B cell (primary cell): Measurements from ENCODE around the gene RAB8B. TPM values are rescaled to one million over a fixed set of nuclear protein-coding genes. Genes with fewer than 3 reads are reported as not detected.

Experiments
- ATAC-seq: fragments of 200-7000 bp; cut with Tn5 transposase; one replicate; pipeline ENCODE4 v1.10.0; 2021; ENCODE audit warnings: low read depth, mild to moderate bottlenecking, moderate number of reproducible peaks, moderate library complexity
- CTCF ChIA-PET: fragments of 350-600 bp; sonication (Branson Sonifier 250); formaldehyde crosslinking; loops from one replicate; lab custom pipeline; 2021; ENCODE audit warnings: antibody characterized with exemption, inconsistent platforms; lab: Charles Lee
- POLR2A ChIA-PET: fragments of 350-600 bp; sonication (Branson Sonifier 250); formaldehyde crosslinking; loops from one replicate; lab custom pipeline; 2021; ENCODE audit warnings: antibody characterized with exemption; lab: Charles Lee
- DNase-seq: peaks from one replicate; pipeline ENCODE4 v3.0.0; 2013
- H2AFZ ChIP-seq: 2 replicates; pipeline ENCODE4 v1.6.1; 2012; ENCODE audit warnings: mild to moderate bottlenecking, low read depth, low read length; ENCODE audit not compliant: insufficient read depth, poor library complexity, severe bottlenecking
- H3K27ac ChIP-seq, 2 donors: 1 replicate in 1 of 2; 2 replicates in 1 of 2; pipeline ENCODE4 v1.5.1; 2012 to 2013; ENCODE audit warnings: low read length in 2 of 2, mild to moderate bottlenecking in 2 of 2, moderate library complexity in 1 of 2
- H3K27me3 ChIP-seq, 4 experiments: fragments of 200-600 bp in 1 of 4; sonication (generic) in 1 of 4; replicated peaks in 1 of 4; 1 replicate in 2 of 4; 2 replicates in 2 of 4; pipeline versions ENCODE4 v1.6.1 to v1.7.0; 2013 to 2016; ENCODE audit warnings: low read length in 3 of 4, mild to moderate bottlenecking in 2 of 4, mixed read lengths in 1 of 4, moderate library complexity in 1 of 4; ENCODE audit not compliant: insufficient read depth in 4 of 4, control insufficient read depth in 3 of 4; ENCODE audit errors: control extremely low read depth in 1 of 4
- H3K36me3 ChIP-seq, 2 experiments: replicated peaks in 1 of 2; 1 replicate in 1 of 2; 2 replicates in 1 of 2; pipeline versions ENCODE4 v1.6.1 to v1.7.1; 2013; ENCODE audit warnings: low read length in 1 of 2; ENCODE audit not compliant: insufficient read depth in 2 of 2, control insufficient read depth in 1 of 2; ENCODE audit errors: control extremely low read depth in 1 of 2, extremely low read depth in 1 of 2
- H3K4me1 ChIP-seq, 2 donors: fragments of 200-600 bp in 1 of 2; sonication (generic) in 1 of 2; 1 replicate in 1 of 2; 2 replicates in 1 of 2; pipeline versions ENCODE4 v1.5.1 to v1.6.1; 2013 to 2017; ENCODE audit warnings: low read length in 2 of 2; ENCODE audit not compliant: control insufficient read depth in 2 of 2, insufficient read depth in 2 of 2
- H3K4me2 ChIP-seq: replicated peaks from 2 replicates; pipeline ENCODE3; 2012; ENCODE audit warnings: mild to moderate bottlenecking, low read depth, low read length; ENCODE audit not compliant: poor library complexity, severe bottlenecking
- H3K4me3 ChIP-seq, 5 experiments: fragments of 200-600 bp in 1 of 5; sonication (generic) in 1 of 5; 1 replicate in 3 of 5; 2 replicates in 2 of 5; pipeline versions ENCODE4 v1.5.1 to v1.7.0; 2011 to 2016; ENCODE audit warnings: low read length in 4 of 5, mild to moderate bottlenecking in 4 of 5, low read depth in 2 of 5, control low read depth in 1 of 5, moderate library complexity in 1 of 5; ENCODE audit not compliant: insufficient read depth in 1 of 5; ENCODE audit errors: control extremely low read depth in 1 of 5, extremely low read depth in 1 of 5
- H3K79me2 ChIP-seq: fragments of 200-600 bp; sonication (generic); one replicate; pipeline ENCODE4 v1.6.0; 2016; ENCODE audit warnings: low read length; ENCODE audit not compliant: control insufficient read depth, insufficient read depth
- H3K9ac ChIP-seq: fragments of 200-600 bp; sonication (generic); 2 replicates; pipeline ENCODE4 v1.6.1; 2017; ENCODE audit warnings: mild to moderate bottlenecking, low read length, moderate library complexity
- H3K9me3 ChIP-seq, 3 donors: one replicate each; pipeline versions ENCODE4 v1.6.1 to v1.7.1; 2013; ENCODE audit warnings: low read length in 2 of 3; ENCODE audit not compliant: control insufficient read depth in 2 of 3, insufficient read depth in 1 of 3; ENCODE audit errors: control extremely low read depth in 1 of 3
- H4K20me1 ChIP-seq: 2 replicates; pipeline ENCODE4 v1.6.0; 2012; ENCODE audit warnings: mild to moderate bottlenecking, low read length; ENCODE audit not compliant: insufficient read depth, control insufficient read depth, poor library complexity, severe bottlenecking
- H3K27ac Mint-ChIP-seq: one replicate; pipeline ENCODE4 v1.8.0; 2021; ENCODE audit warnings: mixed read lengths
- H3K27me3 Mint-ChIP-seq: one replicate; pipeline ENCODE4 v1.8.0; 2021; ENCODE audit warnings: mixed read lengths
- H3K4me1 Mint-ChIP-seq: one replicate; pipeline ENCODE4 v1.8.0; 2021; ENCODE audit warnings: mixed read lengths
- H3K4me3 Mint-ChIP-seq: one replicate; pipeline ENCODE4 v1.8.0; 2021; ENCODE audit warnings: mixed read lengths
- H3K9me3 Mint-ChIP-seq: one replicate; pipeline ENCODE4 v1.8.0; 2022; ENCODE audit warnings: mixed read lengths; ENCODE audit not compliant: insufficient read depth
- EZH2 ChIP-seq: IDR thresholded peaks from 2 replicates; pipeline ENCODE4 v1.6.1; 2012; ENCODE audit warnings: borderline replicate concordance, low read depth, mild to moderate bottlenecking, moderate library complexity, low read length; ENCODE audit not compliant: insufficient read depth, poor library complexity, severe bottlenecking
- WGBS: methylation state at CpG from one replicate; pipeline ENCODE4 v1.1.5; 2013; ENCODE audit warnings: missing lambda C conversion rate; ENCODE audit not compliant: insufficient coverage; 5-methylcytosine and 5-hydroxymethylcytosine counted together
- intact Hi-C: fragments of 100-400 bp; cut with micrococcal nuclease; formaldehyde crosslinking; loops from one replicate; pipeline ENCODE4 v1.10.0; 2022
- polyA plus RNA-seq: library from polyadenylated mRNA; depleted of rRNA; stranded (reverse); fragments of >200 nt; gene quantifications from 2 replicates; pipeline ENCODE4 v1.2.3, GENCODE V29; 2012
- total RNA-seq, 2 donors: library from RNA; stranded (reverse); fragments of 120-200 nt in 1 of 2; gene quantifications; 1 replicate in 1 of 2; 2 replicates in 1 of 2; pipeline versions ENCODE4 v1.2.3 to v1.2.4, GENCODE V29; 2013 to 2022
- TF ChIP-seq, protein P1 (sequence below): fragments of 200-600 bp; IDR thresholded peaks from one replicate; pipeline ENCODE4 v1.8.0; 2022; ENCODE audit warnings: antibody characterized with exemption, mild to moderate bottlenecking

The RAB8B gene
- total and polyA plus RNA-seq, 2 donors (not counting 1 experiment from before 2014, with no cell fraction given), result 9.6 to 61.3 TPM

GRCh38 chr15:63243101-63243500 lies 53.7 kb downstream of the RAB8B start:
- ATAC-seq, result no peak
- Histone ChIP-seq H3K4me3 (no peak overlapping the region), H3K4me2 (no peak overlapping the region), H3K9ac (no peak overlapping the region), H3K27ac (peak overlapping the region in 1 of 2 donors; percentile 1), H3K27me3 (no peaks in the 10 kb centered on the region), H3K36me3 (peaks cover 0 to 33% of the 10 kb centered on the region in 2 experiments), H4K20me1 (peaks cover 77% of the 10 kb centered on the region), H3K4me1 (peaks cover 13 to 19% of the 10 kb centered on the region in 2 donors), H3K9me3 (peaks cover 0 to 3% (median 3%) of the 10 kb centered on the region in 3 donors), H2AFZ (no peak overlapping the region), H3K79me2 (peaks cover 83% of the 10 kb centered on the region)
- H3K27ac Mint-ChIP-seq, result peak overlapping the region; percentile 22
- WGBS, result 100% methylated on average over 1 of the region's 1 CpG
- TF ChIP-seq EZH2, result no peak
- TF ChIP-seq, protein P1, sequence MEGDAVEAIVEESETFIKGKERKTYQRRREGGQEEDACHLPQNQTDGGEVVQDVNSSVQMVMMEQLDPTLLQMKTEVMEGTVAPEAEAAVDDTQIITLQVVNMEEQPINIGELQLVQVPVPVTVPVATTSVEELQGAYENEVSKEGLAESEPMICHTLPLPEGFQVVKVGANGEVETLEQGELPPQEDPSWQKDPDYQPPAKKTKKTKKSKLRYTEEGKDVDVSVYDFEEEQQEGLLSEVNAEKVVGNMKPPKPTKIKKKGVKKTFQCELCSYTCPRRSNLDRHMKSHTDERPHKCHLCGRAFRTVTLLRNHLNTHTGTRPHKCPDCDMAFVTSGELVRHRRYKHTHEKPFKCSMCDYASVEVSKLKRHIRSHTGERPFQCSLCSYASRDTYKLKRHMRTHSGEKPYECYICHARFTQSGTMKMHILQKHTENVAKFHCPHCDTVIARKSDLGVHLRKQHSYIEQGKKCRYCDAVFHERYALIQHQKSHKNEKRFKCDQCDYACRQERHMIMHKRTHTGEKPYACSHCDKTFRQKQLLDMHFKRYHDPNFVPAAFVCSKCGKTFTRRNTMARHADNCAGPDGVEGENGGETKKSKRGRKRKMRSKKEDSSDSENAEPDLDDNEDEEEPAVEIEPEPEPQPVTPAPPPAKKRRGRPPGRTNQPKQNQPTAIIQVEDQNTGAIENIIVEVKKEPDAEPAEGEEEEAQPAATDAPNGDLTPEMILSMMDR, result no peak
- H3K4me1 Mint-ChIP-seq, result peaks cover 47% of the 10 kb centered on the region
- CTCF ChIA-PET, result no interaction called here
- no peaks in the 10 kb centered on the region for H3K9me3 Mint-ChIP-seq
- POLR2A ChIA-PET, result interaction anchor here (0.5 kb wide), 1 partner anchor 34 kb away, joined by 4 read pairs; no protein-coding TSS in a partner anchor
- H3K27me3 Mint-ChIP-seq, result no peaks in the 10 kb centered on the region
- DNase-seq, result no peak
- intact Hi-C loops, result loop anchor here (5.0 kb wide), 1 partner anchor 86 kb away; the partner anchor contains the start of gene RPS27L
- no peak overlapping the region for H3K4me3 Mint-ChIP-seq

DNA sequence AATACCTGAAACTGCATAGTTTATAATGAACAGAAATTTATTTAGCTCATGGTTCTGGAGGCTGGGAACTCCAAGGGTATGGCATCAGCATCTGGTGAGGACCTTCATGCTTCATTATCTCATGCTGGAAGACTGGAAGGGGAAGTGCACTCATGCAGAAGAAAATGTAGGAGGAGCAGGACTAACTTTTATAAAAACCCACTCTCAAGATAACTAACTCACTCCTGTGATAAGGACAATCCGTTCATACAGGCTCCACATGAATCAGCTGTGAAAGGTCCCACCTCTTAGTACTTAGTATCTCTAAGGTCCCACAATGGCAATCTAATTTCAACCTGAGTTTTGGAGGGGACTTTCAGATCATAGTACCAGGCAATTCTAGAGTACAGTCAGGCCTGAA lies 54.4 kb downstream of the RAB8B start:
- no peaks in the 10 kb centered on the region for H3K9me3 Mint-ChIP-seq
- Histone ChIP-seq H3K4me1 (peaks cover 8 to 16% of the 10 kb centered on the region in 2 donors), H3K36me3 (peaks cover 0 to 33% of the 10 kb centered on the region in 2 experiments), H3K27me3 (no peaks in the 10 kb centered on the region), H4K20me1 (peaks cover 76% of the 10 kb centered on the region), H3K79me2 (peaks cover 83% of the 10 kb centered on the region), H3K9ac (no peak overlapping the region), H3K4me2 (no peak overlapping the region), H3K4me3 (no peak overlapping the region), H3K9me3 (peaks cover 0 to 3% (median 3%) of the 10 kb centered on the region in 3 donors), H3K27ac (peak overlapping the region in 1 of 2 donors; percentile 33), H2AFZ (no peak overlapping the region)
- H3K27ac Mint-ChIP-seq, result peak overlapping the region; percentile 46
- no peaks in the 10 kb centered on the region for H3K27me3 Mint-ChIP-seq
- POLR2A ChIA-PET, result interaction anchor here (0.5 kb wide), 1 partner anchor 33 kb away, joined by 4 read pairs; no protein-coding TSS in a partner anchor
- TF ChIP-seq, protein P1, result no peak
- TF ChIP-seq EZH2, result no peak
- CTCF ChIA-PET, result no interaction called here
- intact Hi-C loops, result loop anchor here (5.0 kb wide), 1 partner anchor 86 kb away; the partner anchor contains the start of gene RPS27L
- no peak for ATAC-seq
- WGBS, result 71% methylated on average over 1 of the region's 1 CpG
- no peak overlapping the region for H3K4me3 Mint-ChIP-seq
- peaks cover 42% of the 10 kb centered on the region for H3K4me1 Mint-ChIP-seq
- no peak for DNase-seq
